ENCODE data around the gene RFTN1.

RFTN1 gene

DNA sequence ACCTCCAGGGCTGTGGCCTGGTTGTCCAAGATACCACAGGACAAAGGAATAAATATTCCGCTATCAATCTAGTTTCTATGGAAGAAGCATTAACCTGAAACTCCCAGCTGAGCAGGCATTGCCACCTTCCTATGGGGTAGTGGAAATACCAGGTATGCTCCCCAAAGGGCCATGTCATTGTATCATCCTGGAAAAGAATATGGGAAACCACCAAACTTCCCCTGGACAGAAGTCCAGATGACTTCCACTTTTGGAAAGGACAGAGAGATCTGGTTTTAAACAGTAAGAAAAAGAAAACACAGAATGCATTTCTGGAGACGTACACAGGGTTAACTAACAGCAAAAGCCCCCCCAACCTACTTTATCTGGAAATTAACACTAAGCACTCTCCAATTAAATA, 100.2 kb downstream of the RFTN1 start:
- no peak overlapping the region for H3K4me3 ChIP-seq (ENCODE audit: low read depth, low read length)
- H3K27ac ChIP-seq (ENCODE audit: low read depth, low read length): no peak overlapping the region
- no peaks in the 10 kb centered on the region for H3K27me3 ChIP-seq (ENCODE audit: control insufficient read depth, insufficient read depth, low read length)
- H3K9ac ChIP-seq (ENCODE audit: low read length): no peak overlapping the region
- no peaks in the 10 kb centered on the region for H3K9me3 ChIP-seq (ENCODE audit: control insufficient read depth, insufficient read depth, low read depth, low read length)
- no peaks in the 10 kb centered on the region; the same call in 1 of the 2 replicates for H3K4me1 ChIP-seq (ENCODE audit: control insufficient read depth, insufficient read depth, low read length)
- H3K36me3 ChIP-seq (ENCODE audit: control insufficient read depth, insufficient read depth, low read length): no peaks in the 10 kb centered on the region

DNA sequence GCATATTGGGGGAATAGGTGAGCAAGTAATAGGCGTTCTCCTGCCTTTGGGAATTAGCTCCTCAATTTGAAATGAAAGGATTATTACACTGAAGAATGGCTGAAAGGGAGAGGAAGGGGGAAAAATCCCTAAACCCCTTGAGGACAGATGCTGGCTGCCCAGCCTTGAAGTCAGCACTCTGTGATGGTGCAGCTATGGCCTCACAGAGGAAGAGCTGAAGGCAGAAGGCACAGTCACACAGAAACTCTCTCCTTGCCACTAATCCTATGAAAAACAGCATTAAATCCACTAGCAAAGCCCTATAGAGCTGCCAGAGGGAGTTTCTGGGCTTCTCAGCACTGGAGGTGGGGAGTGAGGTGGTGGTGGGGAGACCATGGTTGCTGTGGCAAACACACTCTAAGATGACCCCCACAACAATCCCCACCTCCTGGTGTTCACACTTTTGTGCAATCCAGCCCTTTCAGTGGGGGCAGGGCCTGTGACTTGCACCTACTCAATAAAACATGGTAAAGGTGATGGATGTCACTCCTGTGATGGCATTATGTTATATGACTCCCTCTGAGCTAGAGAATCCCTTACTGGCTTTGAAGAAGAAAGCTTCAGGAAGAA, 101.2 kb downstream of the RFTN1 start:
- H3K27ac ChIP-seq (ENCODE audit: low read depth, low read length): no peak overlapping the region
- H3K9me3 ChIP-seq (ENCODE audit: control insufficient read depth, insufficient read depth, low read depth, low read length): no peaks in the 10 kb centered on the region
- H3K4me1 ChIP-seq (ENCODE audit: control insufficient read depth, insufficient read depth, low read length): peaks cover 8% of the 10 kb centered on the region
- no peak overlapping the region for H3K9ac ChIP-seq (ENCODE audit: low read length)
- no peak overlapping the region for H3K4me3 ChIP-seq (ENCODE audit: low read depth, low read length)
- H3K27me3 ChIP-seq (ENCODE audit: control insufficient read depth, insufficient read depth, low read length): no peaks in the 10 kb centered on the region
- H3K36me3 ChIP-seq (ENCODE audit: control insufficient read depth, insufficient read depth, low read length): no peaks in the 10 kb centered on the region

DNA sequence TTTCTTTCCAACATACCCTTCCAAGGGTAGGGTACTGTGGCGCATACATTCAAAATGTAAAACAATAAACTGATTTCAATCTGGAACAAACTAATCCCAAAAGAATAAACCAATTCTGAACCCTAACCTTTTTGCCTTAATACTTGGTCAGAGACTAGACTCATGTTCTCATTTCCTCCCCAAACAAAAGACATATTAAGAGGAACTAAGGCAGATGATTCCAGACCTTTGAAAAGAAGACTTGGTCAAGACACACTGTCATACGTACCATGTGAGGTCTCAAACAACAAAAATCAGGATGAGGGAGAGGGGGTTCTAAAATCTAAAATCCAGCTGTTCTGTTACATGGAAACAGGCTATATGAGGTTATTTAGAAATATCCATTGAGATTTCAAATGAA, 102.1 kb downstream of the RFTN1 start:
- Histone ChIP-seq H3K9ac (ENCODE audit: low read length) (no peak overlapping the region), H3K36me3 (ENCODE audit: control insufficient read depth, insufficient read depth, low read length) (no peaks in the 10 kb centered on the region), H3K4me3 (ENCODE audit: low read depth, low read length) (no peak overlapping the region), H3K27ac (ENCODE audit: low read depth, low read length) (no peak overlapping the region), H3K27me3 (ENCODE audit: control insufficient read depth, insufficient read depth, low read length) (no peaks in the 10 kb centered on the region), H3K4me1 (ENCODE audit: control insufficient read depth, insufficient read depth, low read length) (peaks cover 8% of the 10 kb centered on the region), H3K9me3 (ENCODE audit: control insufficient read depth, insufficient read depth, low read depth, low read length) (no peaks in the 10 kb centered on the region)

DNA sequence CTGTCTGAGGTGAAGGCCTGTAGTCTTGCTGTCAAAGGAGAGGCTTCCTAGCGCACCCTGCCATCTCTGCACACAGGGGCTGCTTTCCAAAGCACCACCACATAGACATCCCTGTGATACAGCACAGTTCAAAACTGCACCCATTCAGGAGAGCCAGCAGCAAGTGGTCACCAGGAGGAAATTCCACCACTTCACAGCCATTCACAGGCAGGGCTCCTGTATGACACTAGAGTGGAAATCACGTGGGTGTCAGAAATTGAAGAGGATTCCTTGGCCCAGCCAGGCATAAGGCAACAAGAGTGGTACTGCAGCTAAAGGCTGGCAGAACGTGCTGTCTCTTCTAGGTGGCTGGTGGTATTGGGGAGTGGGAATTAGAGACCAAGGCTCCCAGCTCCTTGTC, 102.8 kb downstream of the RFTN1 start:
- Histone ChIP-seq H3K4me1 (ENCODE audit: control insufficient read depth, insufficient read depth, low read length) (peaks cover 8% of the 10 kb centered on the region), H3K36me3 (ENCODE audit: control insufficient read depth, insufficient read depth, low read length) (no peaks in the 10 kb centered on the region), H3K4me3 (ENCODE audit: low read depth, low read length) (no peak overlapping the region), H3K9me3 (ENCODE audit: control insufficient read depth, insufficient read depth, low read depth, low read length) (no peaks in the 10 kb centered on the region), H3K27ac (ENCODE audit: low read depth, low read length) (no peak overlapping the region), H3K9ac (ENCODE audit: low read length) (no peak overlapping the region), H3K27me3 (ENCODE audit: control insufficient read depth, insufficient read depth, low read length) (no peaks in the 10 kb centered on the region)

DNA sequence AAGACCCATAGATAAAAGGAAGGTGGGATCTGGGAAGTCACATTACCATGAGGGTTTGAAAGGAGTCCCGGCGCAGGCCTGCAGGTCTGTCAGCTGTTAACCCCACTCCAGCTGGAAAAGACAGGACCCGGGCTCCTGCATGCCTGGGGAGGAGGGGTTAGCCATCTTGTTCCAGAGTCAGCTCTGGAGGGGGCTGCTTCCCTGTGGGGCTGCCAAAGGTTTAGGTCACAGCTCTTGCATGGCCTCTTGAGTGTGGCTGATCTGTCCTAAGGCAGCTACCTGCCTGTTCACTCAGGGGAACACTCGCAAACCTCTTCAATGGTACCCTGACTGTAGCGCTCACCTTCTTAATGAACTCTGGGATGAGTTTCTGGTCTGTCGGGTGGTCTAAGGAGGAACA, 104.5 kb downstream of the RFTN1 start:
- no peak overlapping the region for H3K9ac ChIP-seq (ENCODE audit: low read length)
- no peak overlapping the region for H3K4me3 ChIP-seq (ENCODE audit: low read depth, low read length)
- H3K4me1 ChIP-seq (ENCODE audit: control insufficient read depth, insufficient read depth, low read length): peaks cover 8% of the 10 kb centered on the region
- H3K36me3 ChIP-seq (ENCODE audit: control insufficient read depth, insufficient read depth, low read length): no peaks in the 10 kb centered on the region
- no peak overlapping the region for H3K27ac ChIP-seq (ENCODE audit: low read depth, low read length)
- no peaks in the 10 kb centered on the region for H3K9me3 ChIP-seq (ENCODE audit: control insufficient read depth, insufficient read depth, low read depth, low read length)
- H3K27me3 ChIP-seq (ENCODE audit: control insufficient read depth, insufficient read depth, low read length): no peaks in the 10 kb centered on the region

DNA sequence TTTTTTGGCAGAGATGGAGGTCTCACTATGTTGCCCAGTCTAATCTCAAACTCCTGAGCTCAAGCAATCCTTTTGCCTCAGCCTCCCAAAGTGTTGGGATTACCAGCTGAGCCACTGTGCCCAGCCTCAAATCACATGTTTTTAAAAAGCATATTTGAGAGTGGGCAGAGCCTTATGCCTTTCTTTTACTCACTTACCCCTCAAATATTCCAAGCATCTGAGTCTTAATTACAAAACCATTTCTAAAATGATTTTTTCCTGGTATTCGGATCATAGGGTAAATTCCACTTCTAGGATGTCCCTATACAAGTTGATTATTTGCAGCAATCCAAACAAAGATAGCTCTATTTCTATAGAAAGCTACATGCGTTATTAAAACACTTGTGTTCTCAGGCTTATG, 106.1 kb downstream of the RFTN1 start:
- Histone ChIP-seq H3K27ac (ENCODE audit: low read depth, low read length) (no peak overlapping the region), H3K4me1 (ENCODE audit: control insufficient read depth, insufficient read depth, low read length) (peaks cover 8% of the 10 kb centered on the region), H3K9me3 (ENCODE audit: control insufficient read depth, insufficient read depth, low read depth, low read length) (no peaks in the 10 kb centered on the region), H3K4me3 (ENCODE audit: low read depth, low read length) (no peak overlapping the region), H3K9ac (ENCODE audit: low read length) (no peak overlapping the region), H3K27me3 (ENCODE audit: control insufficient read depth, insufficient read depth, low read length) (no peaks in the 10 kb centered on the region), H3K36me3 (ENCODE audit: control insufficient read depth, insufficient read depth, low read length) (no peaks in the 10 kb centered on the region)

DNA sequence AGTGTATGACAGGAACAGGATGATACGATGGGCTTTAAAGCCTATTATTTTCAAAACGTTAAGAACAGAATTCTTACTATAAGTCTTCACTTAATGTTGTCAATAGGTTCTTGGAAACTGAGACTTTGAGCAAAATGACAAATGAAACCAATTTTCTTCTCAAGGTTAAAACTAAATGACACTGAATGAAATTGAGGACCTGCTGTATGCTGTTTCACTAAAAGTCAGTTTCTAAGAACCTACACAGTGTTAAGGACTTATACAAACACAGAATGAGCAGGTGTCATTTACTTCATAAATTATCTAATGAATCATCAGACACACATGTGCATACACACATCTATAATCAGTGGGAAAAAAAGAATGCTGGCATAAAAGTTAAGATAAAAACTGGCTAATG, 106.9 kb downstream of the RFTN1 start:
- H3K9me3 ChIP-seq (ENCODE audit: control insufficient read depth, insufficient read depth, low read depth, low read length): no peaks in the 10 kb centered on the region
- H3K4me1 ChIP-seq (ENCODE audit: control insufficient read depth, insufficient read depth, low read length): peaks cover 8% of the 10 kb centered on the region
- no peaks in the 10 kb centered on the region for H3K36me3 ChIP-seq (ENCODE audit: control insufficient read depth, insufficient read depth, low read length)
- no peak overlapping the region for H3K27ac ChIP-seq (ENCODE audit: low read depth, low read length)
- H3K9ac ChIP-seq (ENCODE audit: low read length): no peak overlapping the region
- H3K4me3 ChIP-seq (ENCODE audit: low read depth, low read length): no peak overlapping the region
- no peaks in the 10 kb centered on the region for H3K27me3 ChIP-seq (ENCODE audit: control insufficient read depth, insufficient read depth, low read length)

DNA sequence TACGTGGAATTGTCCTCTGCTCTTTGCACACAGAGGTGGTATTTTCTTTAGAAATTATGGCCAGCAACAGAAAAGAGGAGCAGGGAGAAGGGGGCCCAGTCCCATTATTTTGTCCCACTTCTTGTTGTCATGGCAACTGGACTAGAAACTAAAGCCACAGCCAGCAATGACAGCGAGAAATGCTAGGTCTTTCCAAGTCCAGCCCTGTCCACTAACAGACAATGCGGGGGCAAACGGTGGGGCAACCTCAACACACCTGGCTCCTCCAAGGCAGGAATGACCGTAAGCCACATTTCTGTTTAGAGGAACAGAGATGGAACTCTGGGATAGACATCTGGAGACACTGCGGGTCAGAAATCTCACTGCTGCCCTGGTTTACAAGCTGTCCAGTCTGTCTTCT, 107.3 kb downstream of the RFTN1 start:
- no peak overlapping the region for H3K4me3 ChIP-seq (ENCODE audit: low read depth, low read length)
- no peak overlapping the region for H3K9ac ChIP-seq (ENCODE audit: low read length)
- H3K36me3 ChIP-seq (ENCODE audit: control insufficient read depth, insufficient read depth, low read length): no peaks in the 10 kb centered on the region
- H3K27ac ChIP-seq (ENCODE audit: low read depth, low read length): no peak overlapping the region
- H3K4me1 ChIP-seq (ENCODE audit: control insufficient read depth, insufficient read depth, low read length): peaks cover 8% of the 10 kb centered on the region
- no peaks in the 10 kb centered on the region for H3K27me3 ChIP-seq (ENCODE audit: control insufficient read depth, insufficient read depth, low read length)
- H3K9me3 ChIP-seq (ENCODE audit: control insufficient read depth, insufficient read depth, low read depth, low read length): no peaks in the 10 kb centered on the region

DNA sequence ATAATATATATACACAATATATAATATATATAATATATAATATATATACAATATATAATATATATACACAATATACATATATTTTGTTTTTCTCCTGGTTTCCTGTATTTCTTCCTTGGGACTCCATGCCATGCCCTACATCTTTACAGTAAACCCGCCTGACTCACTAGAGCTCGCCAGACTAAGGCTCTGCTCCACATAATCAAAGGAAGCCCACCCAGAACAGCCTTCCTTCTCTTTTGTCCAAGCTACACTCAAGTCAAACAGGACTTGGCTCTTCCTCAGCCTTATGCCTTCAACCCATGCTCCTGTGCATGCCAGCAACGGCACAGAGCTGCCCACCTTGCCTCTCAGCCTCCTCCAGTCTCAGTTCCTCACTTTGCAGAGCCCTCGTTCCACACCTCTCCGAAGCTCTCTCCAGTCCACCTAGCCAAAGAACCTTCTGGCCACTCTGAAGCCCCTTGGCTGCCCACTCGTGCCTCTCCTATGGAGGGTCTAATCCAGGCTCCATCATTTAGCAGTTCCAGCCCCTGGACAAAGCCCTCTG, 109.1 kb downstream of the RFTN1 start:
- no peaks in the 10 kb centered on the region for H3K9me3 ChIP-seq (ENCODE audit: control insufficient read depth, insufficient read depth, low read depth, low read length)
- H3K27me3 ChIP-seq (ENCODE audit: control insufficient read depth, insufficient read depth, low read length): no peaks in the 10 kb centered on the region
- no peak overlapping the region for H3K27ac ChIP-seq (ENCODE audit: low read depth, low read length)
- no peak overlapping the region for H3K9ac ChIP-seq (ENCODE audit: low read length)
- no peak overlapping the region for H3K4me3 ChIP-seq (ENCODE audit: low read depth, low read length)
- H3K36me3 ChIP-seq (ENCODE audit: control insufficient read depth, insufficient read depth, low read length): no peaks in the 10 kb centered on the region
- H3K4me1 ChIP-seq (ENCODE audit: control insufficient read depth, insufficient read depth, low read length): peaks cover 18% of the 10 kb centered on the region

DNA sequence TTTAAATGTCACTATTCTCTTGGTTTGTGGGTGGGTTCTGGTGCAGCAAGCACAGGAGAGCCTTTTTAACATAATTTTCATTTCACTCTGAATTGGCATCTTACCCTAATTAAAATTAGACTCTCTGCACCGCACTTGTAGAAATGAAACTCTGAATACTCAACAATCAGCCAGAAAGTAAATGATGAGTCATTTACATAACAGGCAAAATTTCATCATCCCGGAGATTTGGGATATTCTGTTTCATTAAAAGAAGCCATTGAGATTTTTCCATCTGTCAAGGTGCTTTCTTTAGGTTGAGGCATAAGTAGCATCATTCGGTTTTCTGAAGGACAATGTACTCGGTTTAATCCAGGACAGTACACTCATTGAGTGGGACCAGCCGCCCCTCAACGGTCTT, 111.0 kb downstream of the RFTN1 start:
- Histone ChIP-seq H3K4me3 (ENCODE audit: low read depth, low read length) (no peak overlapping the region), H3K9me3 (ENCODE audit: control insufficient read depth, insufficient read depth, low read depth, low read length) (no peaks in the 10 kb centered on the region), H3K9ac (ENCODE audit: low read length) (no peak overlapping the region), H3K36me3 (ENCODE audit: control insufficient read depth, insufficient read depth, low read length) (no peaks in the 10 kb centered on the region), H3K4me1 (ENCODE audit: control insufficient read depth, insufficient read depth, low read length) (peaks cover 17% of the 10 kb centered on the region), H3K27ac (ENCODE audit: low read depth, low read length) (no peak overlapping the region), H3K27me3 (ENCODE audit: control insufficient read depth, insufficient read depth, low read length) (no peaks in the 10 kb centered on the region)

DNA sequence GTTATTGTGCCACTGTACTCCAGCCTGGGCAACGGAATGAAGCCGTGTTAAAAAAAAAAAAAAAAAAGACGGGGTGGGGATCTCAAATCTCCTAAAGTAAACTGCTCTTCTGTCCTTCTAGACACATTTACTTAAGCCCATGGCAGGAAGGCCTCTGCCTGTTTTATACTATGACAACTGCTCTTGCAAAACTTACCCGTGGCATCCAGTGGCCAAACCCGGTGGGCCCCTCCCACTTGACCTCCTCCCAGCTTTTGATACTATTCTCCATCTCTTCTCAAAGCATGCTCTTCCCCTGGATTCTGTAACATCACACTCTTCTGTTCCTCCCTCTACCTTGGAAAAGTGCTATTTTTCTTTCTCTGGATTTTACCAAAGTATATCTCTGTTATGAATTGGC, 112.2 kb downstream of the RFTN1 start:
- no peaks in the 10 kb centered on the region for H3K27me3 ChIP-seq (ENCODE audit: control insufficient read depth, insufficient read depth, low read length)
- H3K36me3 ChIP-seq (ENCODE audit: control insufficient read depth, insufficient read depth, low read length): no peaks in the 10 kb centered on the region
- no peak overlapping the region for H3K27ac ChIP-seq (ENCODE audit: low read depth, low read length)
- H3K9me3 ChIP-seq (ENCODE audit: control insufficient read depth, insufficient read depth, low read depth, low read length): no peaks in the 10 kb centered on the region
- peaks cover 16% of the 10 kb centered on the region for H3K4me1 ChIP-seq (ENCODE audit: control insufficient read depth, insufficient read depth, low read length)
- no peak overlapping the region for H3K9ac ChIP-seq (ENCODE audit: low read length)
- no peak overlapping the region for H3K4me3 ChIP-seq (ENCODE audit: low read depth, low read length)

All from HUES6 (cell line).